H9 (cell line): ENCODE results near the gene PGBD5. TPM values are rescaled to one million over a fixed set of nuclear protein-coding genes. Genes with fewer than 3 reads are reported as not detected.

Experiments
- DNase-seq: peaks from one replicate; pipeline ENCODE4 v3.0.0-alpha.2; 2017
- H2AFZ ChIP-seq: one replicate; pipeline ENCODE4 v1.6.1; 2013; ENCODE audit warnings: mild to moderate bottlenecking, low read length, control low read depth, moderate library complexity
- H2AK5ac ChIP-seq: 2 replicates; pipeline ENCODE4 v1.6.1; 2013; ENCODE audit warnings: low read length, control low read depth, mixed read lengths; ENCODE audit not compliant: insufficient read length
- H2BK120ac ChIP-seq: one replicate; pipeline ENCODE4 v1.6.1; 2013; ENCODE audit warnings: low read depth, mild to moderate bottlenecking, low read length, control low read depth, inconsistent platforms; ENCODE audit not compliant: poor library complexity, severe bottlenecking
- H2BK12ac ChIP-seq: 2 replicates; pipeline ENCODE4 v1.6.1; 2013; ENCODE audit warnings: low read length, control low read depth, mixed read lengths, low read depth; ENCODE audit not compliant: insufficient read length
- H2BK15ac ChIP-seq: 2 replicates; pipeline ENCODE4 v1.6.1; 2013; ENCODE audit warnings: low read depth, low read length, control low read depth
- H2BK20ac ChIP-seq: one replicate; pipeline ENCODE4 v1.6.1; 2013; ENCODE audit warnings: low read depth, mild to moderate bottlenecking, low read length, control low read depth, inconsistent platforms; ENCODE audit not compliant: poor library complexity, severe bottlenecking
- H2BK5ac ChIP-seq: 2 replicates; pipeline ENCODE4 v1.6.1; 2013; ENCODE audit warnings: low read length, control low read depth, mixed read lengths; ENCODE audit not compliant: insufficient read length
- H3K14ac ChIP-seq: 2 replicates; pipeline ENCODE4 v1.6.1; 2013; ENCODE audit warnings: low read length, control low read depth; ENCODE audit not compliant: insufficient read depth
- H3K18ac ChIP-seq: 2 replicates; pipeline ENCODE4 v1.6.1; 2013; ENCODE audit warnings: low read depth, mild to moderate bottlenecking, mixed read lengths, low read length, control low read depth; ENCODE audit not compliant: insufficient read length
- H3K23ac ChIP-seq: 2 replicates; pipeline ENCODE4 v1.6.1; 2013; ENCODE audit warnings: low read length, control low read depth, mixed read lengths, low read depth; ENCODE audit not compliant: insufficient read length
- H3K23me2 ChIP-seq: 2 replicates; pipeline ENCODE4 v1.6.1; 2013; ENCODE audit warnings: low read depth, mild to moderate bottlenecking, mixed read lengths, low read length, control low read depth; ENCODE audit not compliant: insufficient read length, poor library complexity, severe bottlenecking
- H3K27ac ChIP-seq: 2 replicates; pipeline ENCODE4 v1.5.1; 2013; ENCODE audit warnings: low read length, control low read depth, mixed read lengths, low read depth; ENCODE audit not compliant: insufficient read length
- H3K27me3 ChIP-seq: 2 replicates; pipeline ENCODE4 v1.6.1; 2013; ENCODE audit warnings: low read length, control low read depth, inconsistent platforms; ENCODE audit not compliant: insufficient read depth
- H3K4ac ChIP-seq: 2 replicates; pipeline ENCODE4 v1.6.1; 2013; ENCODE audit warnings: low read depth, mild to moderate bottlenecking, control low read depth, inconsistent platforms, low read length, moderate library complexity
- H3K4me1 ChIP-seq: 2 replicates; pipeline ENCODE4 v1.6.1; 2013; ENCODE audit warnings: low read length, control low read depth, inconsistent platforms; ENCODE audit not compliant: insufficient read depth
- H3K4me2 ChIP-seq: 2 replicates; pipeline ENCODE4 v1.6.1; 2013; ENCODE audit warnings: low read length, control low read depth, mixed read lengths; ENCODE audit not compliant: insufficient read length, insufficient read depth
- H3K56ac ChIP-seq: 2 replicates; pipeline ENCODE4 v1.6.1; 2013; ENCODE audit warnings: low read depth, mild to moderate bottlenecking, mixed read lengths, low read length, control low read depth; ENCODE audit not compliant: insufficient read length
- H3K79me1 ChIP-seq: 2 replicates; pipeline ENCODE4 v1.6.1; 2013; ENCODE audit warnings: low read depth, mild to moderate bottlenecking, moderate library complexity, low read length, control low read depth, inconsistent platforms; ENCODE audit not compliant: insufficient read depth, poor library complexity, severe bottlenecking
- H3K79me2 ChIP-seq: 2 replicates; pipeline ENCODE4 v1.6.1; 2013; ENCODE audit warnings: low read length, control low read depth, inconsistent platforms; ENCODE audit not compliant: insufficient read depth
- H3K9ac ChIP-seq: 2 replicates; pipeline ENCODE4 v1.6.1; 2013; ENCODE audit warnings: low read length, control low read depth, mixed read lengths; ENCODE audit not compliant: insufficient read length; ENCODE audit errors: extremely low read depth
- H3K9me3 ChIP-seq: one replicate; pipeline ENCODE4 v1.6.1; 2013; ENCODE audit warnings: low read depth, low read length, inconsistent platforms; ENCODE audit not compliant: control insufficient read depth
- H3T11ph ChIP-seq: one replicate; pipeline ENCODE4 v1.6.1; 2013; ENCODE audit warnings: mild to moderate bottlenecking, low read length, control low read depth, inconsistent platforms
- H4K20me1 ChIP-seq: one replicate; pipeline ENCODE4 v1.6.1; 2013; ENCODE audit not compliant: control insufficient read depth, insufficient read length, insufficient read depth
- H4K5ac ChIP-seq: 2 replicates; pipeline ENCODE4 v1.6.1; 2013; ENCODE audit warnings: low read depth, mild to moderate bottlenecking, mixed read lengths, low read length, control low read depth; ENCODE audit not compliant: insufficient read length
- H4K8ac ChIP-seq: replicated peaks from 2 replicates; pipeline ENCODE4 v1.6.1; 2013; ENCODE audit warnings: low read length, control low read depth, mixed read lengths, low read depth; ENCODE audit not compliant: insufficient read length
- H4K91ac ChIP-seq: 2 replicates; pipeline ENCODE4 v1.6.1; 2013; ENCODE audit warnings: low read depth, mild to moderate bottlenecking, moderate library complexity, mixed read lengths, low read length, control low read depth; ENCODE audit not compliant: insufficient read length
- H3K27ac Mint-ChIP-seq, 3 experiments: 2 replicates in 2 of 3; 3 replicates in 1 of 3; pipeline ENCODE4 v1.8.0; 2020 to 2021; ENCODE audit warnings: mixed read lengths in 3 of 3, mild to moderate bottlenecking in 1 of 3, moderate library complexity in 1 of 3
- H3K27me3 Mint-ChIP-seq: 2 replicates; pipeline ENCODE4 v1.8.0; 2021; ENCODE audit warnings: low read depth, mild to moderate bottlenecking, moderate library complexity, mixed read lengths
- H3K36me3 Mint-ChIP-seq, 3 experiments: 2 replicates in 2 of 3; 3 replicates in 1 of 3; pipeline ENCODE4 v1.8.0; 2020 to 2021; ENCODE audit warnings: low read depth in 3 of 3, mixed read lengths in 3 of 3; ENCODE audit not compliant: insufficient read depth in 1 of 3
- H3K4me1 Mint-ChIP-seq, 2 experiments: 2 replicates each; pipeline ENCODE4 v1.8.0; 2020; ENCODE audit warnings: mixed read lengths in 2 of 2
- H3K4me3 Mint-ChIP-seq, 2 experiments: 2 replicates in 1 of 2; 3 replicates in 1 of 2; pipeline ENCODE4 v1.8.0; 2020 to 2021; ENCODE audit warnings: mild to moderate bottlenecking in 2 of 2, mixed read lengths in 2 of 2, moderate library complexity in 1 of 2
- H3K9me3 Mint-ChIP-seq, 2 experiments: 2 replicates in 1 of 2; 3 replicates in 1 of 2; pipeline ENCODE4 v1.8.0; 2020; ENCODE audit warnings: mild to moderate bottlenecking in 2 of 2, mixed read lengths in 2 of 2, moderate library complexity in 1 of 2
- CTCF ChIP-seq: fragments of 200-600 bp; sonication (generic); conservative IDR thresholded peaks from 3 replicates; pipeline ENCODE4 v1.8.0; 2021; ENCODE audit warnings: antibody characterized with exemption, mild to moderate bottlenecking
- WGBS: extraction: QIAGEN DNeasy Blood & Tissue Kit; methylation state at CpG from one replicate; pipeline ENCODE4 v1.1.7; 2013; ENCODE audit warnings: missing lambda C conversion rate, low lambda C conversion rate, mixed read lengths; ENCODE audit not compliant: insufficient read length; ENCODE audit errors: extremely low coverage; 5-methylcytosine and 5-hydroxymethylcytosine counted together
- total RNA-seq: library from RNA; stranded (reverse); gene quantifications from 2 replicates; pipeline ENCODE4 v1.2.1, GENCODE V29; 2021

Gene PGBD5
- total RNA-seq, 1 experiment from 2014 or later = 19.1 TPM

GRCh38 chr1:230359992-230360668 lies 66.0 kb downstream of the PGBD5 start:
- Histone ChIP-seq H3K23me2 (no peaks in the 10 kb centered on the region), H2BK15ac (no peak overlapping the region)

More at GRCh38 chr1:230359992-230360668, 66.0 kb downstream of the PGBD5 start:
- no peak overlapping the region for H3K4me2 ChIP-seq
- no peak overlapping the region for H4K91ac ChIP-seq
- no CpG with 5 or more reads among the region's 7 CpGs for WGBS
- no peaks in the 10 kb centered on the region; the same call in 1 of the 2 replicates for H3K79me2 ChIP-seq
- no peak overlapping the region for H3T11ph ChIP-seq
- H3K27ac Mint-ChIP-seq = peak overlapping the region in 1 of 3 experiments; percentile 38; a peak in 1 of 7 replicates
- no peak overlapping the region for H3K23ac ChIP-seq
- peaks cover 8 to 15% (median 10%) of the 10 kb centered on the region in 3 experiments; a peak in 6 of 7 replicates for H3K36me3 Mint-ChIP-seq
- H3K79me1 ChIP-seq = no peaks in the 10 kb centered on the region
- TF ChIP-seq CTCF = no peak
- H2BK12ac ChIP-seq = no peak overlapping the region
- H4K8ac ChIP-seq = no peak overlapping the region
- H3K14ac ChIP-seq = no peak overlapping the region
- H2AFZ ChIP-seq = no peak overlapping the region
- no peak overlapping the region; a peak in 1 of 5 replicates for H3K4me3 Mint-ChIP-seq
- DNase-seq = no peak
- H3K4me1 Mint-ChIP-seq = peaks cover 4 to 18% of the 10 kb centered on the region in 2 experiments
- H3K4me1 ChIP-seq = no peaks in the 10 kb centered on the region; the same call in 1 of the 2 replicates
- no peaks in the 10 kb centered on the region for H3K27me3 Mint-ChIP-seq
- no peak overlapping the region for H3K9ac ChIP-seq
- no peaks in the 10 kb centered on the region for H4K20me1 ChIP-seq
- no peak overlapping the region for H2BK120ac ChIP-seq
- no peaks in the 10 kb centered on the region for H3K27me3 ChIP-seq
- no peak overlapping the region for H3K18ac ChIP-seq
- no peak overlapping the region for H3K4ac ChIP-seq
- H3K56ac ChIP-seq = no peak overlapping the region
- no peak overlapping the region for H2BK5ac ChIP-seq
- no peaks in the 10 kb centered on the region for H3K9me3 Mint-ChIP-seq
- H4K5ac ChIP-seq = no peak overlapping the region
- H3K9me3 ChIP-seq = no peaks in the 10 kb centered on the region
- no peak overlapping the region for H3K27ac ChIP-seq
- no peak overlapping the region for H2BK20ac ChIP-seq
- H2AK5ac ChIP-seq = no peak overlapping the region
